Skin of body (tissue), 2 donors: ENCODE measurements around the gene CCDC87. TPM values are rescaled to one million over a fixed set of nuclear protein-coding genes. Genes with fewer than 3 reads are reported as not detected.
"Not testable (repeated sequence)": the region's sequence is repeated elsewhere in the genome, so short reads cannot be mapped to it uniquely, and the experiment has no call there.

Experiments used
- DNase-seq: peaks from one replicate; lab custom pipeline; 2025; lab: John Stamatoyannopoulos, UW
- total RNA-seq: library from RNA; depleted of rRNA; stranded (reverse); fragments of >200 nt; gene quantifications from one replicate; pipeline ENCODE4 v1.2.3, GENCODE V29; 2014

The CCDC87 gene
- total RNA-seq, 1 donor from 2014 or later, result 0.10 TPM

DNA sequence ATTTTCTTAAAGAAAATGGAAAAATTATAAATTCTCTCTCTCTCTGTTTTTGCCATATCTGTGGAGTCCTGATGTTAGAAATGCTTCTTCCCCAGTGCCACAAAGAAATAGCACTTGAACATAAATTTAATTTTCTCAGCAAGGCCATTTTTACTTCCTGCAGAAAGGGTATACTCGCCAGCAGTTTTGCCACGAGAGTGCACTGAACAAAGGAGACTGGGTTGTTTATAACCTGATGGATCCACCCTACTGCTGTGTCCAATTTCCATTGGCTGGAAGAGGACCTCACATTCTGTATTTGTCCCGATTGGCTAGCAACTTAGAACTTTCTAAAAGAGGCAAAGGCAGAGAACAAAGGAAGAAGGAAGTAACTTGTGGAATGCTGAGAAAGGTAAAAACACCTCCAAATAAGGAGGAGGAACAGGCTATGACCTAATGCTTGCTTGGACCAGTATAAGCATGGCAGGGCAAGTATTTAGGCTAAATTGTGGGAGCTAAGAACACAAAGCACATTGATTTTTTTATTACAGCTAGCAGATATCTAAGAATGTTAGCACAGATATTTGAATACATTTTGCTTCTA, 10.2 kb downstream of the CCDC87 start:
- DNase-seq, result not testable (repeated sequence)

DNA sequence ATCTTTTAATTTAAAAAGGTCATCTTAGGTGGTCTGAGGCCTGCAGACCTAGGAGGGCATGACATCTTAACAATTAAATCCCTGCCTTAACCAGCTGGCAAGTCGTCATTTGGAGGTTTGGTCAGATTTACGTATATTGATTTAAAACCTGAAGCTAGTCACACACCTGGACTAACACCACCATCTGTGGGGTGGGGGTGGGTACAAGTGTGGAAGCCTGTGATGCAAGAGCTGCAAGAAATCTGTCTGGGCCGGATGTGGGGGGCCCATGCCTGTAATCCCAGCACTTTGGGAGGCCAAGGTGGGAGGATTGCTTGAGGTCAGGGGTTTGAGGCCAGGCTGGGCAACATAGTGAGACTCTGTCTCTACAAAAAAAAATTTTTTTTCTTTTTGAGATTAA, 11.6 kb downstream of the CCDC87 start:
- DNase-seq, result no peak

DNA sequence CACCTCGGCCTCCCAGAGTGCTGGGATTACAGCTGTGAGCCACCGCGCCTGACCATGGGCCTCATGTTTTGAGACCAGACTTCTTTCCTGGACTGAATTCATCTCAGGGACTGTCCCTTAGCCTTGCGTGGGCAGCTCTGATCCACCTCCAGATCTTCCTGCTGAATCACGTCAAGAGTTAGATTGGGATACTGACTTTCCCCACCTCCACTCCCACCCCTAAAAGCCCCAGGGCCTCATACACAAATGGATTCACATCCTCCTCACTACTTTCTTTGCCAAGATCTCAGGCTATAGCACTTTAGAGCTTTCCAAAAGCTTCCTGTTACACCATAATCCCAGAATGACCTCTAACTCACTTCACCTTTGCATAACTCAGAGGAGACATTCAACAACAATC, 12.1 kb downstream of the CCDC87 start:
- no peak for DNase-seq

DNA sequence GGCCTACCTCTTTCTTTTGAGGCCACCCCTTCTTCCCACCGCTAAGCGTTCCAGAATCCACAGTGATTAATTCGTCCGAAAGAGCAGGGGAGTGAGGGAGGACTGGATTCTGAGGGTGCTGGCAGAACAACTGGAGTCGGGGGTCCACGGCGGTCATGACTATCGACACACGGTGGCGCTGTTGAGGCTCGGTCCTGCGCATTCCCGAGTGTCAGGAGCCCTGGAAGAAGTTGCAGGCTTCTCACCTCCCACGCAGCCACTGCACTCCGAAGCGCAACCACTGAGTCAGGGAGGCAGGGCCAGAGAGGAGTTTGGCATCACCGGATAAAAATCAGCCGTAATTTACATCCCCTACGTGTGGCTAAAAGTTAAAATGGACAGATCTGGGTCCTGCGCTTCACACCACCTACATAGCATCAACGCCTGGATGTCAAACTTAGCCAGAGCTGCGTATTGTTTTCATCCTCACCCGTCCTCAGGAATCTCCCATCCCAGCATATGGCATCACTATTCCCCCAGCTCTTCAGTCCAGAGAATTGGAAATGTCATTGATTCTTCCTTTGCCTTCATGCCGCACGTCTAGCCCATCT, 13.8 kb downstream of the CCDC87 start:
- DNase-seq, result peak; percentile 25

DNA sequence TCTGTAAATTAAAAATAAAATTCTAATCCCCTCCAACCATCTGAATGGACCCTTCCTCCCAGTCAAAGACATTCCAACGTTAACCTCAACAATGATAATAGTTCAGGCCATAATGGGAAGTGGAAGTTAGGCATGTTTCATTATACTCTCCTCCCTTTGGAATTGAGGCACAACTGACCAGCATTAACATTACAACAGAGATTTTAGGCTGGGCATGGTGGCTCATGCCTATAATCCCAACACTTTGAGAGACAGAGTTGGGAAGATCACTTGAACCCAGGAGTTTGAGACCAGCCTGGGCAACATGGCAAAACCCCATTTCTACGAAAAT, 22.0 kb downstream of the CCDC87 start:
- DNase-seq, result no peak

DNA sequence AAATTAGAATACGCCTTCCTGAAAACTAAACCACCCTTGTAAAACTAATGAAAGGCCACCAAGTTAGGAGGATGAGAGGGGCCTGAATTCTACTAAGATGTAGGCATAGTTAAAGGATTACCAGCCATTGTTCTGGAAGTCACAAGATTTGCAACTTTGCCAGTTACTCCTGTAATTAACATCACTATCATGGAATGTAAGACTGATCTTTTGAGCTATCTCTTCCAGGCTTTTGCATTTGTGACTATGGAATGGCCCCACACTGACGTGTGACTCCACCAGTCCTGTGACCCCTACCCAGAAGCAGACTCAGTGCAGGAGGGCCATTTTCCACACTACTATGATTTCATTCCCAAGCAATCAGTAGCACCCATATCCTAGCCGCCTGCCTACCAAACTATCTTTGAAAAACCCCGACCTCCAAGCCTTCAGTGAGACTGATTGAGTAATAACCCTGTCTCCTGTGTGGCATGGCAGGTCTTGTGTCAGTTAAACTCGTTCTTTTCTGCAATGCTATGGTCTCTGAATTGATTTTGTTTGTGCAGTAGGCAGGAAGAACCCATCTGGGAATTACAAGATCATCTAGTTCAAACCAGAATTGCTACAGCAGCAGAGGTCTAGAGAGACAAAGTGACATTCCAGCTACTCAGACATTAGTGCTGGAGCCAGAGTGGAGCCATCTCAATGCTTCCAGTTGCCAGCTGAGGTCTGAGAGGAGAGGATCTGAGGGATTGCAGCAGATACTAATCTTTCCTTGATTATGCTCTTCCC, 22.6 kb downstream of the CCDC87 start:
- DNase-seq, result no peak

DNA sequence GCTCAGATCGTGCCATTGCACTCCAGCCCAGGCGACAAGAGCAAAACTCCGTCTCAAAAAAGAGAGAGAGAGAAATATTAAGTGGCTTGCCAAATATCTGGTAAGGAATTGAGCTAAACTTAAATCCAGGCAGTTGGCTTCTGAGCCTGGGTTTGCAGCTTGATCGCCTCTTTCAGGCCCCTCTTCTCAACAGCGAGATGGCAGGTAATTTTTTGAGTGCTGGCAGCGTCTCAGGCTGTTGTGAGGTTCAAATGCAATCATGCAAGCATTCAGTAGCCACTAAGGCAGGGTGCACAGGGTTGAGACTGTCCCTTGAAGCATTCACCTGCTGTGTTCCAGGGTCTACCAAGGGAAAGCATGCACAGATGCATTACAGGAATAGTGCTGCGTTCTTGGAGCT, 23.8 kb downstream of the CCDC87 start:
- DNase-seq, result no peak

DNA sequence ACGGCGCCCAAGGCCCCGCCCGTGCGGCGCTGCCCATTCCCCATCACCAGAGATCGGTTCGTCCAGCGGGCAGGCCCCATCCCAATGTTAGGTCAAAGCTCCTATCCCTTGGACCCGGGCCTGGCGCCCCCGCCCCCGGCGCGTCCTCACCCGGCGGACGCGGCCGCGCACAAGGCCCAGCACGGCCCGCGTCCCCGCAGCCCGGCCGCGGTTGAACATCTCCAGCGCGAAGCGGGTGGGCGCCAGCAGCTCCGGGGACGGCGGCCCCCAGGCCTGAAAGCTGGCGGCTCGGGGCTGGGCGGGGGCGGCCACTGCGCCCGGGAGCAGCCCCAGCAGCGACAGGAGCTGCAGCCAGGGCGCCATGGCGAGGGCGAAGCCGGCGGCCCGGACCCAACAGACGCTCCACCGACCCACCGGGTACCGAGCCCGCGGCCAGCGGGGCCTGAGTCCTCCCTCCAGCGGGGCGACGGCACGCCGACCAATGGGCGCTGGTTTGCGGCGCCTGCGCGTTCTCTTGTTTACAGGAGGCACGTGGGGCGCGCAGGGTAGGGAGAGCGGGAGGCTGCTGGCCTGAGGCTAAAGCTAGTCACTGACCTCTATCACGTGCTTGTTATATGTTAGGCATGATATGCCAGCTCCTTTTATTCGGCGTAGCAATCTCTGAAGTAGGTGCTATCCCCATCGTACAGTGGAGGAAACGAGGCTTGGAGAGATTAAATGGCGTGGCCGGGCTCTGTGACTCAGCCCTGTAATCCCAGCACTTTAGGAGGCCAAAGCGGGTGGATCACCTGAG, 24.5 kb downstream of the CCDC87 start, which contains the start of gene CTSF:
CTSF (minus strand) TSS at position 483 of the 793 bp plus-strand sequence; CDS start at position 363, 120 bp downstream.
- DNase-seq, result peak; percentile 11

DNA sequence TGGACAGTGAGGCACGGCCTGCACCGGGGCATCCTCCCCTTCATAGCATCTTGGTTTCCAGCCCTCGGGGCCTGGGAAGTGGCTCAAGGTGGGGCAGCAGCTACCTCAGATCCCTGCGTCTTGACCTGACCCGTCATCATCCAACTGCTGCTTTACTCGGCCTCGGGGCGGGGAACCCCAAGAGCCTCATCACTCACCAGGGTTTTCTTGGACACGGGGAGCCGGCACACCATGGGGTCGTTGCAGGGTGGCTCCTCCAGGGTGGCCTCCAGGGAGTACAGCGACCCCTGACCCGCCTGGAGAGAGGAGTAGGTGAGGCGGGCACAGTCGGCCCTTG, 25.1 kb downstream of the CCDC87 start:
- DNase-seq, result no peak

DNA sequence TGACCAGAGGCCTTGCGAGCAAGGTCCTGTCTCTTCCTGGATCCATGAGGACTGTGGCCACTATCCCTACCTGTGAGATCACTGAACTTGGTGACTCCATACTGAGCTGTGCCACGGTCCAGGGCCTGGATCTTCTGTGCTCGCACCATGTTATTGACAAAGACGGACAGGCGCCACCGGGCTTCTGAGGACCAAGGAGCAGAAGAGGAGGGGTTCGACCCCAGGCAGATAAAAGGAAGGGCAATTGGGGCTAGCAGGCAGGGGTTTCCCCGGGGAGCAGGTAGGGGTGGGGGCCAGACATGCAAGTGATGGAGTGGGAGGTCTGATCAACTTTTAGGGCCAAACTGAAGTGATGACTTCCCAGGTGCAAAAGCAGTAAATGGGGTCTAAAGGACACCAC, 26.6 kb downstream of the CCDC87 start:
- no peak for DNase-seq

DNA sequence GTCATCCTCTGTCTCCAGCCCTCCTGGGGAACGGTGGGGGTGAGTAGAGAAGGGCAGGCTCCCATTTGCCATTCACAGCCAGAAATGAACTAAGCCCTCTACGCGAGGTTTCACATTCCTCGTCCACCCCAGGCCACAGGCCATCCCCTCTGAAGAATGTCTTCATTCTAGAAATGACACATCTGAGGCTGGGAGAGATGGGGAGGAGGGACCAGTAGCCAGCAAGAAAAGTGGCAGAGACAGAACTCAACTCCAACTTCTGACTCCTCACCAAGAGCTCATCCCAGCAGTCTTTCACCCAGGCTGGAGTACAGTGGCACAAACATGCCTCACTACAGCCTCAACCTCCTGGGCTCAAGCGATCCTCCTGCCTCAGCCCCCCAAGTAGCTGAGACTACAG, 27.9 kb downstream of the CCDC87 start:
- no peak for DNase-seq

DNA sequence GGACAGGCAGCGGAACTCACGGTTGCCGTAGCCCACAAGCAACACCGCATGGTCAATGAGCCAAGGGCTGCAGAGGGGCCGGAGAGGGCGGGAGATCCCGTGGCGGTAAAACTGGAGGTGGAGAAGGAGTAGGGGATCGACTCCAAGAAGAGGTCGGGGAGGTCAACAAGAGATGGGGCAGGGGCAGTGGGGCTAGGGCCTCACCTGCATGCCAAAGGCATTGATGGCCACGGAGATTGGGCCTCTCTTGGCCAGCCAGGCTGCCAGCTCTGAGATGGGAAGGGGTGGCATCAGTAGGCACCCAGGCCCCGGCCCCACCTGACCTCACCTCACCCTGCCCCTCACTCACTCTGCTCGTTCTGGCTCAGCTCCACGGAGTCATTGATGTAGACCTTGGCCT, 28.3 kb downstream of the CCDC87 start:
- no peak for DNase-seq

DNA sequence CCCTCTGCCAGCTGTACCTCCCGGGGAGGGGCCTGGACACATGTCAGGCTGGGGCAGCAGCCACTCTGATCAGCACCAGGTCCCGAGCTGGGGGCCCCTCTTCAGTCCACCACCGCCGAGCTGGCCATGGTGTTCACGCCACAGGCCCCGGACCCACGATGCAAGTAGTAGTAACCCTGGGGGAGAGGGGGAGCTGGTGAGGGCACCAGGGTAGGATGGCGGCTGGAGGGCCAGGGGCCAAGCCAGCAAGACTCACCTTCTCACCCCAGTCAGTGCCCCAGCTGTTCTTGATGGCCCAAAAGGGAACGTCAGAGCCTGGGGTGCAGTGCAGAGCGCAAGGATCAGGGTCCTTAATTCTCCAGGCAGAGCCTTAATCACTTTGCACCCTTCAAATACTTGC, 29.0 kb downstream of the CCDC87 start:
- DNase-seq, result no peak

DNA sequence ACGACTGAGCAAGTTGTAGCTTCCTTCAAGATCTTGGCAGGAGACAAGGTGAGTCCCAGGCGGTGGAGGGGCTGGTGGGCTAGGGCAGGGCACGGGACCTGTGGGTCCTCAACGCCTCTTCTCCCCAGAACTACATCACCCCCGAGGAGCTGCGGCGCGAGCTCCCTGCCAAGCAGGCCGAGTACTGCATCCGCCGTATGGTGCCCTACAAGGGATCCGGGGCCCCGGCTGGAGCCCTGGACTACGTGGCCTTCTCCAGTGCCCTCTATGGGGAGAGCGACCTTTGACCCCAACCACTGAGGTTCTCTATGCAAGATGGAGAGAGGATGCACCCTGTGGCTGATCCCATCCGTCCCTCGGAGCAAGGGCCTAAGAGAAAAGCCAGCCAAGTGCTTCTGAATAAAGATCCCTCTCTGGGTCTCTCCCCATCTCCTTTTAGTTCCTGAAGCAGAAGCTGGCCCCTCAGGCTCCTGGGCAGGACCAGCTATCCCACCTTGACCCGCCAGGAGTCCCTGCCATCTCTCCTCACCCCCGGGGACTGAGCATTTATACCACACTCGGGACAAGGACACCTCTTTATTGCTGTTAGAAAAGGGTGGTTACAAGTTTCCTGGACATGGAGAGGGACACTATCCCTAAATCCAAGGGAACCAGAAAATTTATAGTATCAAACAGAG, 29.8 kb downstream of the CCDC87 start:
- DNase-seq, result no peak

DNA sequence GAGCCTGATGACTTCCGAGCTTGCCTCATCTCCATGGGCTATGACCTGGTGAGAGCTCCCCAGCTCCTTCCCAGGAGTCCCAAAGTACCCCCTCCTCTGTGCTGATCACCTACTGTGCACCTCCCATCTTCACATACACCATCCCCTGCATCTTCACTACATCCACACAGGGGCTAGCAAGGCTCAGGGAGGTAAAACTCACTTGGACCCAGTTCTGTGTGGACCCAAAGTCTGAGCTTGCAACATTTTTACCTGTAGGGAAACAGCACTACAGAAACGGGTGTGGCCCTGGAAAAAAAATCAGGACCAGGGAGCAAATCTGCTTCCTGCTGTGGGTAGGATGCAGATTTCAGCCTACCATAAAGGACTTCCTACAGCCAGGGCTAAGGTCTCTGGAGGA, 30.6 kb downstream of the CCDC87 start:
- DNase-seq, result no peak

DNA sequence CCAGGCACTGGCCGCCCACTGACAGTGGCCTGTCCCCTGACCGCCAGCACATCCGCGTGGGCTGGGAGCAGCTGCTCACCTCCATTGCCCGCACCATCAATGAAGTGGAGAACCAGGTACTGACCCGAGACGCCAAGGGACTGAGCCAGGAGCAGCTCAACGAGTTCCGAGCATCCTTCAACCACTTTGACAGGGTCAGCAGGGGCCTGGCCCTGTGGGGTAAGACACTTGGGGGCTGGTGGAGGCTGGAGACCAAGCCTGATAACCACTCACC, 31.0 kb downstream of the CCDC87 start:
- DNase-seq, result no peak

DNA sequence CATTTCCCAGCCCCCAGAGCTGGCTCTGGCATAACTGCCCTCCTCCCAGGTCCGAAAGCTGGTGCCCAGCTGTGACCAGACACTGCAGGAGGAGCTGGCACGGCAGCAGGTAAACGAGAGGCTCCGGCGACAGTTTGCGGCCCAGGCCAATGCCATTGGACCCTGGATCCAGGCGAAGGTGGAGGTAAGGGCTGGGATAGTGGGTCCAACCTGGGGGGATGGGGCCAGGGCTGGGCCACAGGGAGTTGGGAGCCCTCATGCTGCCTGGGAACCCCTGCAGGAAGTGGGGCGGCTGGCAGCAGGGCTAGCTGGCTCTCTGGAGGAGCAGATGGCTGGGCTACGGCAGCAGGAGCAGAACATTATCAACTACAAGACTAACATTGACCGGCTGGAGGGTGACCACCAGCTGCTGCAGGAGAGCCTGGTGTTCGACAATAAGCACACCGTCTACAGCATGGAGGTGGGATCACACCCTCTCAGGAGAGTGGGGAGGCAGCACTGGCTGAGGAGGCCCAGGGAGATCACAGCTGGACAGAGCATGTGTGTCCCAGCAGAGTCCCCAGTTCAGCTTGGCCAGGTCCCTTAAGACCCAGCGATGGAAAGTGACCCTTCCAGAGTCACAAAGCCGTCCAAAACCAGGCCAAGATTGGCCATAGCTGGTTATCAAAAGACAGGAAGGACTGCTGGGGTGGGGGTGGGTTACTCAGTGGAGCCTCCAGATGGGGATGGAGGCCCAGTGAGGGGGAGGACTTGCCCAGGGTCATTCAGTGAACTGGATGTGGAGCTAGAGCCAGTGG, 31.5 kb downstream of the CCDC87 start:
- no peak for DNase-seq

DNA sequence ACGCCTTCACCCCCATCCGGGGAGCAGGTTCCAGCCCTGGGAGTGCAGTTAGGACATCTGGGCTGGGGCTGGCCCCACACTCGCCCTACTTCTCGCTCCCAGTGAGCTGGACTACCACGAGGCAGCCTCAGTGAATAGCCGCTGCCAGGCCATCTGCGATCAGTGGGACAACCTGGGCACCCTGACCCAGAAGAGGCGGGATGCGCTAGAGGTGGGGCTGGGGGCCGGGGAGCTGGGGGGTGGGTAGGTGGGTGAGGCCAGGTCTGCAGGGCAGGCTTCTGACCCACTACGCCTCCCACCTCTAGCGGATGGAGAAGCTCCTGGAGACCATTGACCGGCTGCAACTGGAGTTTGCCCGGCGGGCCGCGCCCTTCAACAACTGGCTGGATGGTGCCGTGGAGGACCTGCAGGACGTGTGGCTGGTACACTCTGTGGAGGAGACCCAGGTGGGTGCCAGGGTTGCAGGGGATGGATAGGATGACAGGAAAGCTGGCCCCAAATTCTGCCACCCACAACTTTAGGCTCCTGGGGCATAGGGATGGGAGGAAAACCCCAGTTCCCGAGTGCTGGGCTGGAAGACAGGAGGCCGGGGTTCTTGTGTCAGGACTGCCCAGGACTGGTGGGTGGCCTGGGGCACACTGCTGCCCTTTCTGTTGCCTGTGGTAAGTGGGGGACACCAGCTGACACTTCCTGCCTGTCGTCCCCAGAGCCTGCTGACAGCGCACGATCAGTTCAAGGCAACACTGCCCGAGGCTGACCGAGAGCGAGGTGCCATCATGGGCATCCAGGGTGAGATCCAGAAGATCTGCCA, 32.8 kb downstream of the CCDC87 start:
- no peak for DNase-seq

DNA sequence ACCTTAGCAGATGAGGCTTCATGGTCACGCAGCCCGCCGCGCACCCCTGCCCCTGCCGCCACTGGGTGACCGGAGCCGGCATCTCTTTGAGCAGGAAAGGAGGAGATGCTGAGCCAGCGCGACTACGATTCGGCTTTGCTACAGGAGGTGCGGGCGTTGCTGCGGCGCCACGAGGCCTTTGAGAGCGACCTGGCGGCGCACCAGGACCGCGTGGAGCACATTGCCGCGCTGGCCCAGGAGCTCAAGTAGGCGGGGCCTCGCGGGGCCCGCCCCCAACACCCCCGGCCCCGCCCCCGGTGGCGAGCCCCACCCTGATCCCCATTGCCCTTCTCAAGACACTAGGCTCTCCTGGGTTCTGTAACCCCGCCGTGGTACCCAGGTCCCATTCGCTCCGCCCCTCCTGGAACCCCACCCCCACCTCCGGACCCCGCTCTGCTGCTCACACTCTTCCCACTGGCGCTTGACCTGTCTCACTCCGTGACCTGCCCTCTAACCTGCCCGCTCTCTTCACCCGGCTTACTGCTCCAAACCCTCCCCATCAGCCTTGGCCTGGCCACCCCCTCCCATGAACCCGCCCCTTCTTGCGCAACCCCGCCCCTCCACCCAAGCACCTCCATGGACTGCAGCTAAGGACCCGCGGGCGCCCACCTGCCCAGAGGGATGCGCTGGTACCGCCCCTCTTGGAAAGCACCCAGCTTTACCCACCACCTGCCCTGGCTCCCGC, 33.6 kb downstream of the CCDC87 start:
- no peak for DNase-seq
